Activated T-cell treated with anti-CD3 and anti-CD28 coated beads, Interleukin-2, amount 50 U/mL, for 72 hours (primary cell): ENCODE measurements around the gene TBC1D2B. TPM values are rescaled to one million over a fixed set of nuclear protein-coding genes. Genes with fewer than 3 reads are reported as not detected.

Source experiments
- ATAC-seq, 2 donors: fragments of 150-1000 bp; cut with Tn5 transposase; replicated peaks in 1 of 2; 2 replicates each; pipeline ENCODE4 v1.10.0; 2021; ENCODE audit warnings: moderate library complexity in 2 of 2, mild to moderate bottlenecking in 1 of 2
- DNase-seq, 2 donors: peaks; one replicate each; pipeline ENCODE4 v3.0.0; 2021 to 2022; ENCODE audit warnings: mixed read lengths in 1 of 2
- H3K27ac Mint-ChIP-seq: one replicate; pipeline ENCODE4 v1.8.0; 2022; ENCODE audit warnings: mild to moderate bottlenecking, moderate library complexity, mixed read lengths
- H3K27me3 Mint-ChIP-seq: one replicate; pipeline ENCODE4 v1.8.0; 2022; ENCODE audit warnings: low read depth, mixed read lengths
- H3K36me3 Mint-ChIP-seq, 2 donors: one replicate each; pipeline ENCODE4 v1.8.0; 2022; ENCODE audit warnings: mixed read lengths in 2 of 2, mild to moderate bottlenecking in 1 of 2; ENCODE audit not compliant: insufficient read depth in 2 of 2
- H3K4me1 Mint-ChIP-seq: one replicate; pipeline ENCODE4 v1.8.0; 2022; ENCODE audit warnings: low read depth, mixed read lengths
- H3K4me3 Mint-ChIP-seq, 2 donors: one replicate each; pipeline ENCODE4 v1.8.0; 2022; ENCODE audit warnings: mild to moderate bottlenecking in 2 of 2, mixed read lengths in 2 of 2, moderate library complexity in 2 of 2
- H3K9me3 Mint-ChIP-seq, 2 donors: one replicate each; pipeline ENCODE4 v1.8.0; 2022; ENCODE audit warnings: mixed read lengths in 2 of 2
- total RNA-seq, 2 donors: library from RNA; stranded (reverse); gene quantifications; one replicate each; pipeline ENCODE4 v1.2.3, GENCODE V29; 2022

Gene TBC1D2B
- total RNA-seq, result 10 to 100 TPM; 67.8 to 75.0 TPM

DNA sequence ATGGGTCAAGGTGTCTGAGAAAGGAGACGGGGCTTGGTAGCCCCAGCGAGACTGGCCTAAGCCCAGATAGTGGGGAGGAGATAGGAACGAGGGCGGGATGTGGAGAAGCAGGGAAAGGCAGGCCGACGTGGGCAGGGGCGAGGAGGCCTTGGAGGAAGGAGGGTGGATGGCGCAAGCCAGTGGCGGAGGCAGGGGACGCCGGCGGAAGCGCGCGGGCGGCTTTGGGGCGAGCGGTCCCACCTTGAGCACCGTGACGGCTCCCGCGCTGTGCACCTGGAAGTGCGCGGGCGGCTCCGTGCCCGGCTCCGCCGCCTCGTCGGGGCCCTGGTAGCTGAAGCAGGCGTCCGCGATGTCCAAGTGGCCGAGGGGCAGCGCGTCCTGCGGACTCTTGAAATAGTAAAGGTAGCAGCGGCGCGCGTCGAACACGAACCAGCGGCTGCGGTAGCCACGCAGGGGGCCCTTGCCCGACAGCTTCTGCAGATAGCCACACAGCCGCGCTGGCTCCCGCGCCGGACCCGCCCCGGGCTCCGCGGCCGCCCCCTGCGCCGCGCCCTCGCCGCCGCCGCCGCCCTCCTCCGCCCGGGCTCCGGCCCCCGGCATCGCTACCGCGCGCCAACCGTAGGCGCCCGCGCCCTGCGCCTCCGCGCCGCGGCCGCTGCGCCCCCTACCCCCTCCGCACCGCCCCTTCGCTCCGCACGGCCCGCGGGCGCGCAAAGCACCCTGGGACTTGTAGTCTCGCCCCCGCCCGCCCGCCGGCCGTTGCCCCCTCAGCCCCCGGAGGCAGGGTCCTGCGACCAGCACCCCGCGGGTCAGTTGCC, at the start of gene TBC1D2B:
TBC1D2B (minus strand) TSS at position 659 of the 818 bp plus-strand sequence; CDS start at position 600, 59 bp downstream.
- peak within 1 kb of the TSS; percentile 91 to 96 for H3K4me3 Mint-ChIP-seq
- H3K36me3 Mint-ChIP-seq, result peaks cover 7 to 8% of the 10 kb centered on the region in 2 donors
- peaks cover 19% of the 10 kb centered on the region for H3K4me1 Mint-ChIP-seq
- DNase-seq (peak; percentile 77 to 80), ATAC-seq (peak; percentile 87 to 92)
- H3K27me3 Mint-ChIP-seq, result no peaks in the 10 kb centered on the region
- peak within 1 kb of the TSS; percentile 96 for H3K27ac Mint-ChIP-seq
- H3K9me3 Mint-ChIP-seq, result no peaks in the 10 kb centered on the region

DNA sequence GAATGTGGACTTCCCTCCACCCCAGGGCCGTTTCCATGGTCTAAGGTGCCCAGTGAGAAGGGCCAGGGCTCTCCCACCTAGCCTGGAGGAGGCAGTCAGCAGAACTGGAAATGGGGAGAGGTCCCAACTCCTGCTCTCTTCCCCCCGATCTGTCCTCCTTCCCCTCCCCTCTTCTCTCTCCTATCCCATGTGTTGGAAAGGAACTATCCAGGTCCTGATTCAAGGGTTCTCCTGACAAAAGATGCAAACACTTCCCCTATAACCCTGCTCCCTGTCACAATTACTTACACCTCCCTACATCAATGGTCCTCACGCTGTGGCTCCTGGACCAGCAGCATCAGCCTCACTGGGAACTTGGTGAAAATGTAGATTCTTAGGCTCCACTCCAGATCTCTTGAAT, 47.8 kb upstream of the TBC1D2B start:
- Mint-ChIP-seq H3K36me3 (no peaks in the 10 kb centered on the region), H3K4me1 (peaks cover 18% of the 10 kb centered on the region), H3K27ac (no peak overlapping the region), H3K9me3 (no peaks in the 10 kb centered on the region), H3K27me3 (peaks cover 5% of the 10 kb centered on the region), H3K4me3 (no peak overlapping the region)
- DNase-seq (no peak), ATAC-seq (no peak)

DNA sequence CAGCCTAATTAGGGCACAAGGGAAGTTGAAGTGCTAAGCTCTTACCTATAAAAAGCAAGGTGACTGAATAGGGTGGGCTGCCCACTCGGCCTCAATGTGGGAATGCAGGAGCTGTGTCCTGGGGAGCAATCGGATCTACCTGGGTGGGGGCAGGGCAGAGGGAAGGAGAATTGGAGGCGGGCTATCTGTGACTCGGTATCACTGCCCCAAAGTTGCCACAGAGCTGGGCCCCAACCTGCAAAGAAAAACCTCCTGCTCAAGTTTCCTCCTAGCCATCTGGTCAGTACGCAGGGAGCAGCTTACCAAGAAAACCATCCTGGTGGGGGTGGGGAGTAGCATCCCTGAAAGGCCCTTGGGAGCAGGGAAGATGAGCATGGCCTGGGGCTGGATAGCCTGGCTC, 43.0 kb upstream of the TBC1D2B start:
- Mint-ChIP-seq H3K4me1 (no peaks in the 10 kb centered on the region), H3K27ac (no peak overlapping the region), H3K27me3 (no peaks in the 10 kb centered on the region), H3K9me3 (no peaks in the 10 kb centered on the region), H3K4me3 (no peak overlapping the region), H3K36me3 (no peaks in the 10 kb centered on the region)
- DNase-seq, result no peak
- ATAC-seq, result no peak

DNA sequence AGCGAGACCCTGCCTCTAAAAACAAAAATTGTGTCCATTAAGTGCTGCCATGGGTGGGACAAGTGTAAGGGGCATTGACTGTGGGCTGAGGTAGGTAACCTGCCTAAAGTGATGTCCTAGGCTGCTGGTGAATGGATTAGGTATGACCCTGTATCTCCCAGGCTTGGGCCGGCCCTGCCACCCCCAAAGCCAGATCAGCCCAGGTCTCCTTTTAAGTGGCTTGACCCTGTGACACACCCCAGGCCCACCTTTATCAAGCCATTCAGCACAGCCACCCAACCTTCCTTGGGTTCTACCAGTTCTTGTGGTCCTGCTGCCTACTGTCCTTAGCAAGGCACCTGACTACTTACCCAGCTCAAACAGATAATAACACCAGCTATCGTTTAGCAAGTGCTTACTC, 35.0 kb upstream of the TBC1D2B start:
- H3K4me1 Mint-ChIP-seq, result peaks cover 8% of the 10 kb centered on the region

DNA sequence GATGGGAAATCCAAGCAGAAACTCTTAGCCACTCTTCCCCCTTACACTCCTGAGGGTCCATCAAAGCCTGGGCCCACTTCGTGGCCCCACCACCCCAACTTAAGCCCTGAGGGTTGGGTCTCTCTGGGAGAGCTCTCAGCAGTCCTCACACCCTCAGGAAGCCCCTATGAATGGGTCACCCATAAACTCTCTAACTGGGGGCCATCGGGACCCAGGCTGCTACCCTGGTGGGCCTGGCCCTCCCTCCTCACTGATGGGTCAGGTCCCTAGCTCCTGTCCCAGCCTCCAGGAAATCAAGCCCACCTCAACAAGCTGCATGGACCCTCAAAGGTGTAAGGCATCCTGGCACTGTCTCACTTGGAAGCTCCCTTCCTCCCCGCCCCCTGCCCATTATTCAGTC, 34.3 kb upstream of the TBC1D2B start:
- Mint-ChIP-seq H3K27me3 (no peaks in the 10 kb centered on the region), H3K4me1 (peaks cover 10% of the 10 kb centered on the region), H3K36me3 (no peaks in the 10 kb centered on the region), H3K4me3 (no peak overlapping the region), H3K9me3 (no peaks in the 10 kb centered on the region), H3K27ac (no peak overlapping the region)
- DNase-seq, result no peak
- no peak for ATAC-seq

More for the DNA sequence above, 35.0 kb upstream of the TBC1D2B start:
- no peak for DNase-seq
- Mint-ChIP-seq H3K36me3 (no peaks in the 10 kb centered on the region), H3K27ac (no peak overlapping the region), H3K4me3 (no peak overlapping the region), H3K9me3 (no peaks in the 10 kb centered on the region), H3K27me3 (no peaks in the 10 kb centered on the region)
- ATAC-seq, result no peak

DNA sequence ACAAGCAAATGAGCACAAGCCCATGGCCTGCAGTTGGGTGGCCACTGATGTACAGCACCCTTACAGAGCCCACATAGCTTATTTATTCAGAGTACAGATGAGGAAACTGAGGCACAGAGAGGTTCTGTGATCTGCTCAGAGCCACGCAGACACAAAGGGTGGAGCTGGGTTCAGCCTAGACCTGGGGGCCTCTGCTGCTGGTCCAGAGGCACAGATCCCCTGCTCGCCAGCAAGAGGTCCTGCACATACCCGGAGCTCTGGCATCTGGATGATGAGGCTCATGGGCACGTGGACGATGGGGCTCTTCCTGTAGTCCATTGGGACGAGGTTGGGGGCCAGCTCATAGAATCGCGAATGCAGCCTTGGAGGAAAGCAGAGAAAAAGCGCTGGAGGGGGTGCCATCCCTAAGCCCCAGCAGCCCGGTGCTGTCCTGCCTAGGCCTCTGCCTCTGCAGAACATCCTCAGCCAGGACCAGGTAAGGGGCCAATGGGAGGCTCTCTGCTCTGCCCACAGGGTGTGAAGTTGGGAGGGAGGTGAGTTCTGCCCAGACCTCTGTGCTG, 33.5 kb upstream of the TBC1D2B start:
- Mint-ChIP-seq H3K36me3 (no peaks in the 10 kb centered on the region), H3K4me1 (peaks cover 13% of the 10 kb centered on the region), H3K27ac (no peak overlapping the region), H3K27me3 (no peaks in the 10 kb centered on the region), H3K9me3 (no peaks in the 10 kb centered on the region), H3K4me3 (no peak overlapping the region)
- ATAC-seq (no peak), DNase-seq (no peak)

DNA sequence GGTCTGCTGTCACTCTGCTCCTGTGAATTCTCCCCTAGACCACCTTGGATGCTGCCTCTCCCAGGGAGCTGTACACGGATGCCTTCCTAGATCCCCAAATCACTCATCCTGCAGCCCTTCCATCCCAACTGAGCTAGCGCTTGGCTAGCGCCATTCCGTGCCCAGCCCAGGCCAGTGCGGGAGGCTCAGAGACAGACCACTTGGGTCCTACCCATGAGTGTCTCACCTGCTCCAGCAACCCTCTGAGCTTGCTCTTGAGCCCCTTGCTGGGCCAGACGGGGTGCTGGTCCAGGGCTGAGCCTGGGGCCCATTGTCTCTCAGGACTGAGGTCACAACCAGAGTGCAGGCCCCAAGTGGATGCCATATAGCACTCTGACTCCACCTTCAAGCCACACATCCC, 32.6 kb upstream of the TBC1D2B start:
- Mint-ChIP-seq H3K27ac (no peak overlapping the region), H3K36me3 (no peaks in the 10 kb centered on the region), H3K27me3 (no peaks in the 10 kb centered on the region), H3K4me1 (peaks cover 22% of the 10 kb centered on the region), H3K9me3 (no peaks in the 10 kb centered on the region), H3K4me3 (no peak overlapping the region)
- no peak for ATAC-seq
- no peak for DNase-seq

DNA sequence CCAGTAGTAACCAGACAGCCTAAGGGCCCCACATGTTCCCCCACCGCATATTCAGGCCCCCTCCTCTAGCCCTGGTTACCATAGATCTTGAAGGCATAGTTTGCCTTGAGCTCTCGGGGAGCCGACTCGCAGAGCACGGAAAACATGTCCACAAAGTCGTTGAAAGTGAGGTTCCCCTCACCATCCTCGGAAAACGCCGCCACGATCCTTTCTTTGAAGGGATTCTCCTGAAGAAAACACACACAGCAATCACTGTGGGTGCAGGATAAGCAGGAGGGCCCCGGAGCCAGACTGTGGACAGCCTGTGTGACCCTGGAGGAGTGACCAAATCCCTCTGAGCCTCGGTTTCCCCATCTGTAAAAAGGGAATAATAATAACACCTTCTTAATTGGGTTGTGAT, 31.6 kb upstream of the TBC1D2B start:
- no peaks in the 10 kb centered on the region for H3K9me3 Mint-ChIP-seq
- peaks cover 31% of the 10 kb centered on the region for H3K4me1 Mint-ChIP-seq
- ATAC-seq, result no peak
- no peak for DNase-seq
- no peaks in the 10 kb centered on the region for H3K36me3 Mint-ChIP-seq
- no peak overlapping the region for H3K4me3 Mint-ChIP-seq
- no peak overlapping the region for H3K27ac Mint-ChIP-seq
- no peaks in the 10 kb centered on the region for H3K27me3 Mint-ChIP-seq

DNA sequence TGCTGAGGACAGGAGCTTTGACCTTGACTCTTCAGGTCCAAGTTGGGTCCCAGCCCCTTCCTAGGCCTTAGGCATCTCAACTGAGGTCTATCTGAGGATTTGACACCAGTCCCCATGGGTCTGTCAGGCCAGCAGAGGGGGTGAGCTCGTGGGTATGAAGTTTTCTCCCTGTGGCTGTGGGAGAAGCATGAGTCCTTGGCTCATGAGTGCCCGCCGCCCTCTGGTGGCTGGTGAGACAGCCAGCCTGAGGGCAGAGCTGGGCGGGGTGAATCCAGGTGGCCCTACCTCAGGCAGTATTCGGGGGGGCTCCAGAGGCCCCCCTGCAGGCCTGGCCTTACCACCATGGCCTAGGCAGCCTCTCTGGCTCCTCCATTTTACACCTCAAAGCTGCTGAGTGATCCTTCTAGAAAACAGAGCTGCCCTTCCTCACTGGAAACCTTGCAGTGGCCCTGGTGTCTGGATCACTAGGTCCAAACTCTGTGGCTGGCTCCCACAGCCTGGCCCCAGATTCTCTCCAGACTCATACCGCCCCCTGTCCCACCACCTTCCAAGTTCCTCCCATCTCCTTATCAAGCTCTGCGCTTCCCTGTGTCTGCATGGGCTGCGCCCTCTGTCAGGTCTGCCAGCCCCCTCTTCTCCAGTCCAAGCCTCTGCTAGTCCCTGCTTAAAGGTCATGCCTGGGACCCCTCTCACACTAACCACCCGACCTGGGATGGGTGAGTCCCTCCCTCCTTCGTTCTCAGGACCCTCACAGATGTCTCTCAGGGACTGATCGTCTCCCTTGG, 31.0 kb upstream of the TBC1D2B start:
- no peak overlapping the region for H3K27ac Mint-ChIP-seq
- no peak overlapping the region for H3K4me3 Mint-ChIP-seq

DNA sequence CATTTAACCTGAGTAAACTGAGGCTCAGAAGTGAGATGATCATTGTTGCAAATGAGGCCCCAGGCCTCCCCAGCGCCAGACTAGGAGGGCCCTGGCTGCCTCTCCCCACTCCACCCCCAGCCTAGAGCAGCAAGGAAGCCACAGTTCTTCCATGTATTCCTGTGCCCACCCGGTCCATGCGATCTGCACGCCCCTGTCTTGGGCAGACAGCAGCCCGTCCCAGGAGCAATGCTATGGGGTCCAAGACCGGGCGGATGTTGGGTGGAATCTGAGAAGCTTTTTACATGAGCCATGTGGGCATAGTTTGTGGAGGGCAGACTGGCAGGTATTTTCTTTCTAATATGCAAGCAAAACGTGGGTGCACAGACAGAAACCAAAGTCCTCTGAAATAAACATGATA, 30.0 kb upstream of the TBC1D2B start:
- H3K36me3 Mint-ChIP-seq, result no peaks in the 10 kb centered on the region
- H3K27ac Mint-ChIP-seq, result peak overlapping the region; percentile 40
- DNase-seq (no peak), ATAC-seq (no peak)
- H3K27me3 Mint-ChIP-seq, result no peaks in the 10 kb centered on the region
- H3K4me3 Mint-ChIP-seq, result no peak overlapping the region
- peaks cover 46% of the 10 kb centered on the region for H3K4me1 Mint-ChIP-seq
- no peaks in the 10 kb centered on the region for H3K9me3 Mint-ChIP-seq

More for the DNA sequence above, 31.0 kb upstream of the TBC1D2B start:
- peaks cover 38% of the 10 kb centered on the region for H3K4me1 Mint-ChIP-seq
- no peaks in the 10 kb centered on the region for H3K36me3 Mint-ChIP-seq
- no peaks in the 10 kb centered on the region for H3K27me3 Mint-ChIP-seq
- ATAC-seq, result peak; percentile 75 to 84
- DNase-seq, result peak; percentile 87 to 89
- H3K9me3 Mint-ChIP-seq, result no peaks in the 10 kb centered on the region

DNA sequence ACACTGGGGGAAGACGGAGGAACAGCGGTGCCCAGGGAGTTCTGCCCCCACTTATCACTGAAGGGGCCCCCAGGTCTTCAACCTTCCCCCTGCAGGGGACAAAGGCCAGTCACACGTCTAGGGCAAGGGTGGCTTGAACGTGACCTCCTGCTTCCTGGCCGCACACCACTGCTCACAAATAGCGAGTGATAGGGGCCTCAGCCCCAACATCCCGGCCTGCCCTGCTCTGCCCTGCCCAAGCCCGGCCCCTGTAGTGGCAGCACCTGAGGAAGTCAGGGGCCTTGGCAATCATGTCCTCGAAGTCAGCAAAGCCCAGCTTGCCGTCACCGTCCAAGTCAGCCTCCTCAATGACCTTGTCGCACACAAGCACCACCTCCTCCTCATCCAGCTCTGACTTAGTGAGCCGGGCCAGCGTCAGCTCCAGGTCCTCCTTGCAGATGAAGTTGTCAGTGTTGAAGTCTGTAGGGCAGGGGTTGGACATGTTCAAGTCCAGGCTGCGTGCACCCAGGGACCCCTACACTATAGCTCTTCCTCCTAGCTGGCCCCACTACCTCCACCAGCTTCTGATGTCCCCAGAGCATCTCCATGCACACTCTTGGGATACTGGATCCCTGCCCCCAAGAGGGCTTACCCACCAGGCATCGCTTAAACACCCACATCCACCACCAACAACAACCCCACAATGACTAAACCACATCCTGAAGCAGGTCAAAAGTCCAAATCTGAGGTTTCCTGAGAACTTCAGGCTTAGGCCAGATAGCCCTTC, 28.1 kb upstream of the TBC1D2B start:
- no peaks in the 10 kb centered on the region for H3K27me3 Mint-ChIP-seq
- ATAC-seq, result peak in 1 of 2 donors; percentile 4
- H3K4me3 Mint-ChIP-seq, result peak overlapping the region; percentile 20 to 42
- H3K36me3 Mint-ChIP-seq, result no peaks in the 10 kb centered on the region
- no peak overlapping the region for H3K27ac Mint-ChIP-seq
- DNase-seq, result peak in 1 of 2 donors; percentile 30
- no peaks in the 10 kb centered on the region for H3K9me3 Mint-ChIP-seq
- H3K4me1 Mint-ChIP-seq, result peaks cover 46% of the 10 kb centered on the region

DNA sequence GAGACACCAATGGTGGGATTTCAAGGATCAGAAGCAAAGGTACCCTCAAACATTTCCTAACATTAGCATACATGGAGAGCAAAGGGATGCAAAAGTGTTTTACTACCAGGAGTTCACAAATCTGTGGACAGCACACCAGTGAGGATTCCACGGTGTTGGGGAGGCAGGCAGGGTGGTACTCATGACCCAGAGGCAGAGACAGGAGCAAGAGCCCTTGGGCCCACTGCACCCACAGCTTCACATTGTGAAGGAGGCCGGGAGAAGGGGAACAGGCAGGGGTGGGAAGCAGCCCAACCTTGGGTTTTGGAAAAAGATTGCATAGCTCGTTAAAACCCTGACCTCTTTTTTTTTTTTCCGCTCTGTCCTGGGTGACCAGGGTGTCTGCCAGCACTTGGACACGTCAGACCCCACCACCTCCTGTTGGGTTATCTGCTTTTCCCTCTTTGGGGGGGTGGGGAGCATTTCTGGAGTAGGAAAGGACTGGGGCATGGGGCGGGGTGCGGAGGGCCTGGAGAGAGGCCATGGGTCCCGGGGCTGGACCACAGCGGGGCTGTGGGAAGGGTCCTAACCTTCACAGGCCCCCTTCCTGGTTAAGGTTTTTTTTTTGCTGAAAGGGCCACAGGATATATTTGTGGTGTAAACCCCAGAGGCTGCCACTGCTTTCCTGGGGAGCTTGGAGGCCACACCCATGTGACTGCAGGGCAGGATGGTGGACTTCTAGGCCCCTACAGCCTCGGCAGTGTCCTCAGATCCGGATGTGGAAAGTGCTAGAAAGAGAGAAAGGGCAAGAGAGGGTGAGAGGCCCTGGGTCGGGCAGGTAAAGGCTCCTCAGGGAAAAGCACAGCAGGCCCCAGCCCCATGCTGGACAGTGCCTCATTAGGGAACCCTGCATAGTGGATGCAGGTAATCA, 27.3 kb upstream of the TBC1D2B start:
- DNase-seq, result no peak
- no peaks in the 10 kb centered on the region for H3K9me3 Mint-ChIP-seq
- peak overlapping the region; percentile 64 to 69 for H3K4me3 Mint-ChIP-seq
- peaks cover 46% of the 10 kb centered on the region for H3K4me1 Mint-ChIP-seq
- no peaks in the 10 kb centered on the region for H3K36me3 Mint-ChIP-seq
- ATAC-seq, result no peak
- peak overlapping the region; percentile 69 for H3K27ac Mint-ChIP-seq
- no peaks in the 10 kb centered on the region for H3K27me3 Mint-ChIP-seq
